NCI-H2196 (cell line): ENCODE results near the gene C6orf47.

Experiments used
- DNase-seq: peaks from one replicate; lab custom pipeline; 2025; ENCODE audit not compliant: unreplicated experiment; lab: John Stamatoyannopoulos, UW

C6orf47 gene

GRCh38 chr6:31687860-31688693 is 27.5 kb upstream of the C6orf47 start:
- no peak for DNase-seq

- DNase-seq: no peak
Measured at GRCh38 chr6:31687321-31687720, 26.7 kb upstream of the C6orf47 start.

- DNase-seq: no peak
Measured at GRCh38 chr6:31686483-31686882, 25.9 kb upstream of the C6orf47 start.

GRCh38 chr6:31683591-31683990 is 23.0 kb upstream of the C6orf47 start:
- DNase-seq: no peak

- DNase-seq: no peak
Measured at GRCh38 chr6:31681135-31681671, 20.6 kb upstream of the C6orf47 start.

- DNase-seq: peak; percentile 87
Measured at GRCh38 chr6:31680226-31681134, 19.9 kb upstream of the C6orf47 start, which contains the start of gene LY6G5C. LY6G5C (minus strand) TSS chr6:31681067; CDS start chr6:31680373, 694 bp downstream.

- no peak for DNase-seq
Measured at GRCh38 chr6:31677955-31678354, 17.4 kb upstream of the C6orf47 start.

- DNase-seq: no peak
Measured at GRCh38 chr6:31676904-31677303, 16.3 kb upstream of the C6orf47 start.

GRCh38 chr6:31676322-31676903 is 15.8 kb upstream of the C6orf47 start:
- DNase-seq: no peak

GRCh38 chr6:31669676-31670075 is 9.1 kb upstream of the C6orf47 start, which contains the start of gene LY6G5B:
LY6G5B (plus strand) TSS chr6:31669976; CDS start chr6:31670951, 975 bp downstream.
- no peak for DNase-seq

GRCh38 chr6:31666337-31666965 is 5.9 kb upstream of the C6orf47 start:
- DNase-seq: no peak

- DNase-seq: peak; percentile 98
Measured at GRCh38 chr6:31665501-31666336, 5.1 kb upstream of the C6orf47 start, which contains the start of gene CSNK2B. CSNK2B (plus strand) TSS chr6:31666080; CDS start chr6:31666832, 752 bp downstream.

GRCh38 chr6:31664790-31665500 is 4.4 kb upstream of the C6orf47 start, which contains the start of gene GPANK1:
GPANK1 (minus strand) TSS chr6:31664997; CDS start chr6:31664478, 519 bp downstream.
- DNase-seq: peak; percentile 94

GRCh38 chr6:31663961-31664789 is 3.6 kb upstream of the C6orf47 start:
- DNase-seq: no peak

GRCh38 chr6:31663126-31663960 is 2.8 kb upstream of the C6orf47 start:
- no peak for DNase-seq

- DNase-seq: no peak
Measured at GRCh38 chr6:31662124-31662723, 1.6 kb upstream of the C6orf47 start.
